H9 (cell line): ENCODE measurements around the gene LRRC58. TPM values are rescaled to one million over a fixed set of nuclear protein-coding genes. Genes with fewer than 3 reads are reported as not detected.

Source experiments
- DNase-seq: peaks from one replicate; pipeline ENCODE4 v3.0.0-alpha.2; 2017
- H2AFZ ChIP-seq: one replicate; pipeline ENCODE4 v1.6.1; 2013; ENCODE audit warnings: mild to moderate bottlenecking, low read length, control low read depth, moderate library complexity
- H2AK5ac ChIP-seq: 2 replicates; pipeline ENCODE4 v1.6.1; 2013; ENCODE audit warnings: low read length, control low read depth, mixed read lengths; ENCODE audit not compliant: insufficient read length
- H2BK120ac ChIP-seq: one replicate; pipeline ENCODE4 v1.6.1; 2013; ENCODE audit warnings: low read depth, mild to moderate bottlenecking, low read length, control low read depth, inconsistent platforms; ENCODE audit not compliant: poor library complexity, severe bottlenecking
- H2BK12ac ChIP-seq: 2 replicates; pipeline ENCODE4 v1.6.1; 2013; ENCODE audit warnings: low read length, control low read depth, mixed read lengths, low read depth; ENCODE audit not compliant: insufficient read length
- H2BK15ac ChIP-seq: 2 replicates; pipeline ENCODE4 v1.6.1; 2013; ENCODE audit warnings: low read depth, low read length, control low read depth
- H2BK20ac ChIP-seq: one replicate; pipeline ENCODE4 v1.6.1; 2013; ENCODE audit warnings: low read depth, mild to moderate bottlenecking, low read length, control low read depth, inconsistent platforms; ENCODE audit not compliant: poor library complexity, severe bottlenecking
- H2BK5ac ChIP-seq: 2 replicates; pipeline ENCODE4 v1.6.1; 2013; ENCODE audit warnings: low read length, control low read depth, mixed read lengths; ENCODE audit not compliant: insufficient read length
- H3K14ac ChIP-seq: 2 replicates; pipeline ENCODE4 v1.6.1; 2013; ENCODE audit warnings: low read length, control low read depth; ENCODE audit not compliant: insufficient read depth
- H3K18ac ChIP-seq: 2 replicates; pipeline ENCODE4 v1.6.1; 2013; ENCODE audit warnings: low read depth, mild to moderate bottlenecking, mixed read lengths, low read length, control low read depth; ENCODE audit not compliant: insufficient read length
- H3K23ac ChIP-seq: 2 replicates; pipeline ENCODE4 v1.6.1; 2013; ENCODE audit warnings: low read length, control low read depth, mixed read lengths, low read depth; ENCODE audit not compliant: insufficient read length
- H3K23me2 ChIP-seq: 2 replicates; pipeline ENCODE4 v1.6.1; 2013; ENCODE audit warnings: low read depth, mild to moderate bottlenecking, mixed read lengths, low read length, control low read depth; ENCODE audit not compliant: insufficient read length, poor library complexity, severe bottlenecking
- H3K27ac ChIP-seq: 2 replicates; pipeline ENCODE4 v1.5.1; 2013; ENCODE audit warnings: low read length, control low read depth, mixed read lengths, low read depth; ENCODE audit not compliant: insufficient read length
- H3K27me3 ChIP-seq: 2 replicates; pipeline ENCODE4 v1.6.1; 2013; ENCODE audit warnings: low read length, control low read depth, inconsistent platforms; ENCODE audit not compliant: insufficient read depth
- H3K4ac ChIP-seq: 2 replicates; pipeline ENCODE4 v1.6.1; 2013; ENCODE audit warnings: low read depth, mild to moderate bottlenecking, control low read depth, inconsistent platforms, low read length, moderate library complexity
- H3K4me1 ChIP-seq: 2 replicates; pipeline ENCODE4 v1.6.1; 2013; ENCODE audit warnings: low read length, control low read depth, inconsistent platforms; ENCODE audit not compliant: insufficient read depth
- H3K4me2 ChIP-seq: 2 replicates; pipeline ENCODE4 v1.6.1; 2013; ENCODE audit warnings: low read length, control low read depth, mixed read lengths; ENCODE audit not compliant: insufficient read length, insufficient read depth
- H3K56ac ChIP-seq: 2 replicates; pipeline ENCODE4 v1.6.1; 2013; ENCODE audit warnings: low read depth, mild to moderate bottlenecking, mixed read lengths, low read length, control low read depth; ENCODE audit not compliant: insufficient read length
- H3K79me1 ChIP-seq: 2 replicates; pipeline ENCODE4 v1.6.1; 2013; ENCODE audit warnings: low read depth, mild to moderate bottlenecking, moderate library complexity, low read length, control low read depth, inconsistent platforms; ENCODE audit not compliant: insufficient read depth, poor library complexity, severe bottlenecking
- H3K79me2 ChIP-seq: 2 replicates; pipeline ENCODE4 v1.6.1; 2013; ENCODE audit warnings: low read length, control low read depth, inconsistent platforms; ENCODE audit not compliant: insufficient read depth
- H3K9ac ChIP-seq: 2 replicates; pipeline ENCODE4 v1.6.1; 2013; ENCODE audit warnings: low read length, control low read depth, mixed read lengths; ENCODE audit not compliant: insufficient read length; ENCODE audit errors: extremely low read depth
- H3K9me3 ChIP-seq: one replicate; pipeline ENCODE4 v1.6.1; 2013; ENCODE audit warnings: low read depth, low read length, inconsistent platforms; ENCODE audit not compliant: control insufficient read depth
- H3T11ph ChIP-seq: one replicate; pipeline ENCODE4 v1.6.1; 2013; ENCODE audit warnings: mild to moderate bottlenecking, low read length, control low read depth, inconsistent platforms
- H4K20me1 ChIP-seq: one replicate; pipeline ENCODE4 v1.6.1; 2013; ENCODE audit not compliant: control insufficient read depth, insufficient read length, insufficient read depth
- H4K5ac ChIP-seq: 2 replicates; pipeline ENCODE4 v1.6.1; 2013; ENCODE audit warnings: low read depth, mild to moderate bottlenecking, mixed read lengths, low read length, control low read depth; ENCODE audit not compliant: insufficient read length
- H4K8ac ChIP-seq: replicated peaks from 2 replicates; pipeline ENCODE4 v1.6.1; 2013; ENCODE audit warnings: low read length, control low read depth, mixed read lengths, low read depth; ENCODE audit not compliant: insufficient read length
- H4K91ac ChIP-seq: 2 replicates; pipeline ENCODE4 v1.6.1; 2013; ENCODE audit warnings: low read depth, mild to moderate bottlenecking, moderate library complexity, mixed read lengths, low read length, control low read depth; ENCODE audit not compliant: insufficient read length
- H3K27ac Mint-ChIP-seq, 3 experiments: 2 replicates in 2 of 3; 3 replicates in 1 of 3; pipeline ENCODE4 v1.8.0; 2020 to 2021; ENCODE audit warnings: mixed read lengths in 3 of 3, mild to moderate bottlenecking in 1 of 3, moderate library complexity in 1 of 3
- H3K27me3 Mint-ChIP-seq: 2 replicates; pipeline ENCODE4 v1.8.0; 2021; ENCODE audit warnings: low read depth, mild to moderate bottlenecking, moderate library complexity, mixed read lengths
- H3K36me3 Mint-ChIP-seq, 3 experiments: 2 replicates in 2 of 3; 3 replicates in 1 of 3; pipeline ENCODE4 v1.8.0; 2020 to 2021; ENCODE audit warnings: low read depth in 3 of 3, mixed read lengths in 3 of 3; ENCODE audit not compliant: insufficient read depth in 1 of 3
- H3K4me1 Mint-ChIP-seq, 2 experiments: 2 replicates each; pipeline ENCODE4 v1.8.0; 2020; ENCODE audit warnings: mixed read lengths in 2 of 2
- H3K4me3 Mint-ChIP-seq, 2 experiments: 2 replicates in 1 of 2; 3 replicates in 1 of 2; pipeline ENCODE4 v1.8.0; 2020 to 2021; ENCODE audit warnings: mild to moderate bottlenecking in 2 of 2, mixed read lengths in 2 of 2, moderate library complexity in 1 of 2
- H3K9me3 Mint-ChIP-seq, 2 experiments: 2 replicates in 1 of 2; 3 replicates in 1 of 2; pipeline ENCODE4 v1.8.0; 2020; ENCODE audit warnings: mild to moderate bottlenecking in 2 of 2, mixed read lengths in 2 of 2, moderate library complexity in 1 of 2
- whole genome bisulfite sequencing: extraction: QIAGEN DNeasy Blood & Tissue Kit; methylation state at CpG from one replicate; pipeline ENCODE4 v1.1.7; 2013; ENCODE audit warnings: missing lambda C conversion rate, low lambda C conversion rate, mixed read lengths; ENCODE audit not compliant: insufficient read length; ENCODE audit errors: extremely low coverage; 5-methylcytosine and 5-hydroxymethylcytosine counted together
- total RNA-seq: library from RNA; stranded (reverse); gene quantifications from 2 replicates; pipeline ENCODE4 v1.2.1, GENCODE V29; 2021
- TF ChIP-seq, protein P1 (sequence below): fragments of 200-600 bp; sonication (generic); conservative IDR thresholded peaks from 3 replicates; pipeline ENCODE4 v1.8.0; 2021; ENCODE audit warnings: antibody characterized with exemption, mild to moderate bottlenecking

The LRRC58 gene
- total RNA-seq, 1 experiment from 2014 or later = 18.2 TPM

DNA sequence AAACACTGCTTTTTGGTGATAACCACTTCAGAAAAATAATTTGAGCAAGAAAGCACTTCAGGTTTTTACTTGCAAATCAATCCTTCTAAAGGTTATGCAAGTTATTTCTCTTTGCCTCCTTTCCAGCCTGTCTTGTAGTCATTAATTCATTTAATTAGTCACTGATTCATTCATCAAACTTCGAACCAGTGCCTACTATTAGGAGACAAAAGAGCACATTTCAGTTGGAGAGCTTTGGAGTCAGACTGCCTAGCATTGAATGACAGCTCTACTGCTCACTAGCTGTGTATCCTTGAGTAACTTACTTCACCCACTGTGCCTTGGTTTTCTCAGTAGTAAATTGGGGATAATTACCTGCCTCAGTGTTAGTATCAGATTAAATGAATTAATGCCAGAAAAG lies 14.9 kb upstream of the LRRC58 start:
- no peak overlapping the region for H3K14ac ChIP-seq
- H3K4me1 ChIP-seq = no peaks in the 10 kb centered on the region
- H3K23ac ChIP-seq = no peak overlapping the region
- no peak overlapping the region for H2BK15ac ChIP-seq
- no CpG with 5 or more reads among the region's 1 CpG for WGBS
- H3K9ac ChIP-seq = no peak overlapping the region
- no peak overlapping the region for H3K4ac ChIP-seq
- no peak overlapping the region for H4K91ac ChIP-seq
- no peaks in the 10 kb centered on the region for H3K79me2 ChIP-seq
- no peaks in the 10 kb centered on the region for H3K36me3 Mint-ChIP-seq
- H3K27ac ChIP-seq = no peak overlapping the region
- H3K9me3 ChIP-seq = no peaks in the 10 kb centered on the region
- H4K8ac ChIP-seq = no peak overlapping the region
- H4K20me1 ChIP-seq = no peaks in the 10 kb centered on the region
- H2AK5ac ChIP-seq = no peak overlapping the region
- TF ChIP-seq, protein P1, sequence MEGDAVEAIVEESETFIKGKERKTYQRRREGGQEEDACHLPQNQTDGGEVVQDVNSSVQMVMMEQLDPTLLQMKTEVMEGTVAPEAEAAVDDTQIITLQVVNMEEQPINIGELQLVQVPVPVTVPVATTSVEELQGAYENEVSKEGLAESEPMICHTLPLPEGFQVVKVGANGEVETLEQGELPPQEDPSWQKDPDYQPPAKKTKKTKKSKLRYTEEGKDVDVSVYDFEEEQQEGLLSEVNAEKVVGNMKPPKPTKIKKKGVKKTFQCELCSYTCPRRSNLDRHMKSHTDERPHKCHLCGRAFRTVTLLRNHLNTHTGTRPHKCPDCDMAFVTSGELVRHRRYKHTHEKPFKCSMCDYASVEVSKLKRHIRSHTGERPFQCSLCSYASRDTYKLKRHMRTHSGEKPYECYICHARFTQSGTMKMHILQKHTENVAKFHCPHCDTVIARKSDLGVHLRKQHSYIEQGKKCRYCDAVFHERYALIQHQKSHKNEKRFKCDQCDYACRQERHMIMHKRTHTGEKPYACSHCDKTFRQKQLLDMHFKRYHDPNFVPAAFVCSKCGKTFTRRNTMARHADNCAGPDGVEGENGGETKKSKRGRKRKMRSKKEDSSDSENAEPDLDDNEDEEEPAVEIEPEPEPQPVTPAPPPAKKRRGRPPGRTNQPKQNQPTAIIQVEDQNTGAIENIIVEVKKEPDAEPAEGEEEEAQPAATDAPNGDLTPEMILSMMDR = no peak
- H2BK120ac ChIP-seq = no peak overlapping the region
- H3K23me2 ChIP-seq = no peaks in the 10 kb centered on the region
- no peak overlapping the region for H2BK5ac ChIP-seq
- H3K27me3 Mint-ChIP-seq = peaks cover 5% of the 10 kb centered on the region; the same call in 1 of the 2 replicates
- H3K4me2 ChIP-seq = no peak overlapping the region
- no peak overlapping the region for H3K18ac ChIP-seq
- no peak overlapping the region for H3K4me3 Mint-ChIP-seq
- no peaks in the 10 kb centered on the region for H3K79me1 ChIP-seq
- no peaks in the 10 kb centered on the region for H3K4me1 Mint-ChIP-seq
- no peak overlapping the region for H2AFZ ChIP-seq
- H2BK12ac ChIP-seq = no peak overlapping the region
- no peak for DNase-seq
- no peaks in the 10 kb centered on the region for H3K9me3 Mint-ChIP-seq
- H4K5ac ChIP-seq = no peak overlapping the region
- H3K27ac Mint-ChIP-seq = no peak overlapping the region
- H3K27me3 ChIP-seq = no peaks in the 10 kb centered on the region
- no peak overlapping the region for H3K56ac ChIP-seq
- H2BK20ac ChIP-seq = no peak overlapping the region
- H3T11ph ChIP-seq = no peak overlapping the region
